ENCODE data around the gene SCYL2. TPM values are rescaled to one million over a fixed set of nuclear protein-coding genes. Genes with fewer than 3 reads are reported as not detected.

The SCYL2 gene
- total and polyA plus RNA-seq, 2 of the 13 experiments (the other 11 are each of a cell fraction or from before 2014, with no cell fraction given) = 11.4 to 28.8 TPM

DNA sequence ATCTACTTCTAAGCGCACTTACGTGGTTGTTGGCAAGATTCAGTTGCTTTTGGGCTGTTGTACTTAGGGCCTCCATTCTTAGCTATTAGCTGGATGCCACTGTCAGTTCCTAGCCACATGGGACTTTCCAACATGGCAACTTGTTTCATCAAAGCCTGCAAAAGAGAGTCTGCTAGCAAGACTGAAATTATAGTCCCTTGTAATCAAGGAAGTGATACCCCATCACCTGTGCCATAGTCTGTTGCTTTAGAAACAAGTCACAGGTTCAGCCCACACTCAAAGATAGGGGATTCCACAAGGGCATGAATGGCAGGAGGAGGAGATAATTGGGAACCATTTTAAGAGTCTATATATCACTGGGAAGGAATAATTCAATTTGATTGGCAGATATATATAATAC is 62.8 kb downstream of the SCYL2 start:
- Histone ChIP-seq H3K27ac (ENCODE audit: extremely low read length, insufficient read depth, low read length) (no peak overlapping the region), H4K20me1 (ENCODE audit: insufficient read depth, low read length) (no peaks in the 10 kb centered on the region), H3K36me3 (replicated peaks in 1 of 2; ENCODE audit: control insufficient read depth in 1 of 2, insufficient read depth in 2 of 2, low read length in 2 of 2) (peaks cover 8 to 48% of the 10 kb centered on the region in 2 experiments), H3K4me2 (ENCODE audit: low read depth, low read length) (no peak overlapping the region), H2AFZ (ENCODE audit: low read length) (no peak overlapping the region), H3K9me3 (ENCODE audit: low read length) (no peaks in the 10 kb centered on the region), H3K79me2 (ENCODE audit: insufficient read depth, low read length) (no peaks in the 10 kb centered on the region), H3K27me3 (ENCODE audit: control insufficient read depth in 1 of 2, insufficient read depth in 2 of 2, low read length in 2 of 2) (no peaks in the 10 kb centered on the region), H3K4me3 (replicated peaks in 1 of 3; ENCODE audit: insufficient read depth in 1 of 3, low read depth in 2 of 3, low read length in 3 of 3) (no peak overlapping the region), H3K4me1 (ENCODE audit: insufficient read depth, low read length) (no peaks in the 10 kb centered on the region), H3K9ac (ENCODE audit: insufficient read depth, low read depth, low read length) (no peak overlapping the region)
- DNase-seq (ENCODE audit: low spot score) = no peak
- no peak for FAIRE-seq
- intact Hi-C loops (cut with micrococcal nuclease; ENCODE audit: unreplicated experiment) = no loop called here
- TF ChIP-seq SMC3 (IDR thresholded peaks at IDR 0.05; ENCODE audit: low read length) (no peak), ZNF577 (CRISPR knock-in tag; IDR thresholded peaks at IDR 0.05; ENCODE audit: borderline replicate concordance, low read depth) (no peak), TCF7 (IDR thresholded peaks at IDR 0.05; ENCODE audit: low read depth) (no peak), NRL (CRISPR knock-in tag; IDR thresholded peaks at IDR 0.05; ENCODE audit: borderline replicate concordance) (no peak), FOXM1 (CRISPR knock-in tag; IDR thresholded peaks at IDR 0.05) (no peak), ZNF879 (CRISPR knock-in tag; IDR thresholded peaks at IDR 0.05) (no peak), JUN (CRISPR knock-in tag; IDR thresholded peaks at IDR 0.05) (no peak), SMARCC2 (IDR thresholded peaks at IDR 0.05) (no peak), HDAC2 (CRISPR knock-in tag; IDR thresholded peaks at IDR 0.05) (no peak), SOX6 (IDR thresholded peaks at IDR 0.05) (no peak), SOX6 (CRISPR knock-in tag; IDR thresholded peaks at IDR 0.05) (no peak), ZNF460 (CRISPR knock-in tag; IDR thresholded peaks at IDR 0.05; ENCODE audit: borderline replicate concordance) (no peak), ZFP82 (CRISPR knock-in tag; IDR thresholded peaks at IDR 0.05; ENCODE audit: borderline replicate concordance) (no peak), ZNF878 (CRISPR knock-in tag; IDR thresholded peaks at IDR 0.05) (no peak)
- TF ChIP-seq, protein P1, sequence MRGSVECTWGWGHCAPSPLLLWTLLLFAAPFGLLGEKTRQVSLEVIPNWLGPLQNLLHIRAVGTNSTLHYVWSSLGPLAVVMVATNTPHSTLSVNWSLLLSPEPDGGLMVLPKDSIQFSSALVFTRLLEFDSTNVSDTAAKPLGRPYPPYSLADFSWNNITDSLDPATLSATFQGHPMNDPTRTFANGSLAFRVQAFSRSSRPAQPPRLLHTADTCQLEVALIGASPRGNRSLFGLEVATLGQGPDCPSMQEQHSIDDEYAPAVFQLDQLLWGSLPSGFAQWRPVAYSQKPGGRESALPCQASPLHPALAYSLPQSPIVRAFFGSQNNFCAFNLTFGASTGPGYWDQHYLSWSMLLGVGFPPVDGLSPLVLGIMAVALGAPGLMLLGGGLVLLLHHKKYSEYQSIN (CRISPR knock-in tag; IDR thresholded peaks at IDR 0.05; ENCODE audit: borderline replicate concordance) = no peak
- TF ChIP-seq, protein P2, sequence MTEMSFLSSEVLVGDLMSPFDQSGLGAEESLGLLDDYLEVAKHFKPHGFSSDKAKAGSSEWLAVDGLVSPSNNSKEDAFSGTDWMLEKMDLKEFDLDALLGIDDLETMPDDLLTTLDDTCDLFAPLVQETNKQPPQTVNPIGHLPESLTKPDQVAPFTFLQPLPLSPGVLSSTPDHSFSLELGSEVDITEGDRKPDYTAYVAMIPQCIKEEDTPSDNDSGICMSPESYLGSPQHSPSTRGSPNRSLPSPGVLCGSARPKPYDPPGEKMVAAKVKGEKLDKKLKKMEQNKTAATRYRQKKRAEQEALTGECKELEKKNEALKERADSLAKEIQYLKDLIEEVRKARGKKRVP (CRISPR knock-in tag; IDR thresholded peaks at IDR 0.05) = no peak
- 90% methylated on average over 2 of the region's 2 CpGs for WGBS (ENCODE audit: low lambda C conversion rate)
- in situ Hi-C loops (cut with HindIII; ENCODE audit: extremely low pct_ligation_motif_present, low pct_unique_long_range_greater_than_20kb) = no loop called here
- CTCF ChIA-PET (ENCODE audit: low intra/inter-chr PET ratio, low total read pairs) = no interaction called here
- ATAC-seq = no peak
- no TSS peak for BruUV-seq (replicated peaks)
- POLR2A ChIA-PET = no interaction called here

All from HepG2 (cell line).